Osteoblast (primary cell): Measurements from ENCODE around the gene SEC14L6. TPM values are rescaled to one million over a fixed set of nuclear protein-coding genes. Genes with fewer than 3 reads are reported as not detected.

Source experiments
- DNase-seq: peaks from one replicate; pipeline ENCODE4 v3.0.0; 2011; ENCODE audit warnings: low spot score, mixed read lengths; ENCODE audit not compliant: insufficient read length; ENCODE audit errors: missing footprints
- H2AFZ ChIP-seq: 2 replicates; pipeline ENCODE4 v1.6.0; 2011; ENCODE audit warnings: mild to moderate bottlenecking, low read length
- H3K27ac ChIP-seq: 2 replicates; pipeline ENCODE4 v1.5.1; 2011; ENCODE audit warnings: mild to moderate bottlenecking, low read depth, low read length, moderate library complexity
- H3K27me3 ChIP-seq: 2 replicates; pipeline ENCODE4 v1.6.0; 2012; ENCODE audit warnings: mild to moderate bottlenecking, control low read depth, inconsistent platforms, low read length, moderate library complexity; ENCODE audit not compliant: insufficient read depth
- H3K36me3 ChIP-seq: 2 replicates; pipeline ENCODE4 v1.5.1; 2011; ENCODE audit warnings: mild to moderate bottlenecking, low read length, control low read depth, moderate library complexity; ENCODE audit not compliant: insufficient read depth
- H3K4me1 ChIP-seq: 2 replicates; pipeline ENCODE4 v1.5.1; 2011; ENCODE audit warnings: mild to moderate bottlenecking, low read length, control low read depth, moderate library complexity; ENCODE audit not compliant: insufficient read depth
- H3K4me2 ChIP-seq: 2 replicates; pipeline ENCODE4 v1.6.0; 2011; ENCODE audit warnings: mild to moderate bottlenecking, low read length; ENCODE audit not compliant: insufficient read depth
- H3K4me3 ChIP-seq: fragments of 200-600 bp; sonication (generic); 3 replicates; pipeline ENCODE4 v1.5.1; 2012; ENCODE audit warnings: mild to moderate bottlenecking, low read length, inconsistent platforms; ENCODE audit not compliant: insufficient read depth
- H3K79me2 ChIP-seq: 2 replicates; pipeline ENCODE4 v1.6.0; 2012; ENCODE audit warnings: mild to moderate bottlenecking, low read length, control low read depth, inconsistent platforms; ENCODE audit not compliant: insufficient read depth
- H3K9me3 ChIP-seq: 2 replicates; pipeline ENCODE4 v1.5.1; 2011; ENCODE audit warnings: low read depth, low read length, control low read depth
- H4K20me1 ChIP-seq: 2 replicates; pipeline ENCODE4 v1.6.0; 2012; ENCODE audit warnings: mild to moderate bottlenecking, low read length, control low read depth; ENCODE audit not compliant: insufficient read depth
- CTCF ChIP-seq: IDR thresholded peaks from 2 replicates; pipeline ENCODE4 v1.5.1; 2011; ENCODE audit warnings: mild to moderate bottlenecking, low read depth, low read length, moderate library complexity; ENCODE audit errors: extremely low read depth
- total RNA-seq: library from RNA; depleted of rRNA; stranded (reverse); fragments of >200 nt; gene quantifications from 2 replicates; pipeline ENCODE4 v1.2.3, GENCODE V29; 2012

SEC14L6 gene
- total RNA-seq, 1 donor = not detected

DNA sequence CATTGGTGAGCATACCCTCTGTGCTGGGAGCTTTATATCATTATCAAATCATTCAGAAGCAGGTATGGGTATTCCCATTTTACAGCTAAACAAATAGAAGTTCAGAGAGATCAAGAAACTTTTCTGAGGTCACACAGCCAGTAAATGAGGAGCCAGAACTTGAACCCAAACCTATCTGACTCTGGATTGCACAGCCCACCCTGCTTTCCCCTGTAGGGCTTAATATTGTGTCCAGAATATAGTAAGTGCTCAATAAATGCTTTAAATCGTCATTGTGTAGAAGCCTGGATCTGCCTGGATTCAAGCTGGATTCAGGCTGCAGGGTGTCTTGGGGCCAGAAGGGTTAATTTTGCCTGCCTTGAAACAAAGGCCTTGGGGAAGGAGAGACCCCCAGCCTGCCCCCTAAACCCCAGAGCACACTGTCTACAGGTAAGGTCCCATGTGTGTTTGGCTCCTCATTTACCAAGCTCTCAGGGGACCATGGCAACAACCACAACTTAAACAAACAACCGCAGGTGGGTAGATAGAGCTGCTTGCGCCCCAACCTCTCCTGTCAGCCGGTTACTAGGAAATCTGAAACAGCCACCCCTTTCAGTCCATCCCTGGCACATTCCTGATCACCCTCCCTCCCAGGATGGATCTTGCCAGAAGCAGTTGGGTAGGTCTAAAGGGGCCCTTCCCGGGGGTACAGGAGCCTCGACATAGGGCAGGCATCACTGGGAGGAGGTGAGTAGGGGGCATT is 71.7 kb downstream of the SEC14L6 start:
- no peaks in the 10 kb centered on the region for H4K20me1 ChIP-seq
- no peaks in the 10 kb centered on the region for H3K79me2 ChIP-seq
- no peak for DNase-seq
- no peaks in the 10 kb centered on the region for H3K4me1 ChIP-seq
- H2AFZ ChIP-seq = no peak overlapping the region
- H3K4me2 ChIP-seq = no peak overlapping the region
- H3K27ac ChIP-seq = no peak overlapping the region
- no peak overlapping the region for H3K4me3 ChIP-seq
- H3K9me3 ChIP-seq = no peaks in the 10 kb centered on the region
- no peaks in the 10 kb centered on the region for H3K36me3 ChIP-seq
- no peak for TF ChIP-seq CTCF
- H3K27me3 ChIP-seq = peaks cover 41% of the 10 kb centered on the region

DNA sequence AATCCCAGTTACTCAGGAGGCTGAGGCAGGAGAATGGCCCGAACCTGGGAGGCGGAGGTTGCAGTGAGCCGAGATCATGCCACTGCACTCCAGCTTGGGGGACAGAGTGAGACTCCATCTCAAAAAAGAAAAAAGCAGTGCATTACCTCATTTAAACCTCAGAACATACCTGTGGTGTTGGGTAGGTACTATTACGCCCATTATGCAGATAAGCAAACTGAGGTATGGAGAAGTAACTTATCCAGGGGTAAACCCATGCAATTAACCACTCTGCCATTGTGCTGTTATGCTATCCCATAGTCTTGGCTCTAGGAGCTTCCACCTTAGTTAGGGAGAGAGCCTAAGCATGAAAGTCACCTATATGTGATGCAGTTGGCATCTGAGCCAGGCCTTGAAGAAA is 72.4 kb downstream of the SEC14L6 start:
- Histone ChIP-seq H3K27me3 (peaks cover 43% of the 10 kb centered on the region), H3K36me3 (no peaks in the 10 kb centered on the region), H3K4me3 (no peak overlapping the region), H4K20me1 (no peaks in the 10 kb centered on the region), H3K9me3 (no peaks in the 10 kb centered on the region), H3K79me2 (no peaks in the 10 kb centered on the region), H3K4me1 (no peaks in the 10 kb centered on the region), H2AFZ (no peak overlapping the region), H3K4me2 (no peak overlapping the region), H3K27ac (no peak overlapping the region)
- no peak for TF ChIP-seq CTCF
- no peak for DNase-seq

- Histone ChIP-seq H2AFZ (no peak overlapping the region), H3K27me3 (peaks cover 53% of the 10 kb centered on the region), H3K4me3 (no peak overlapping the region), H3K4me1 (no peaks in the 10 kb centered on the region), H3K4me2 (no peak overlapping the region), H3K9me3 (no peaks in the 10 kb centered on the region), H3K79me2 (no peaks in the 10 kb centered on the region), H3K36me3 (no peaks in the 10 kb centered on the region), H4K20me1 (no peaks in the 10 kb centered on the region), H3K27ac (no peak overlapping the region)
- TF ChIP-seq CTCF = no peak
- DNase-seq = no peak
These were observed 73.4 kb downstream of the SEC14L6 start for GRCh38 chr22:30472994-30473720.

Other genes with a start within 250 kb of the SEC14L6 start
- gene TBC1D10A, start 219.8 kb downstream of the SEC14L6 start, total RNA-seq = 30.6 and 32.9 TPM in 2 replicates
- gene SF3A1, start 189.8 kb downstream of the SEC14L6 start, total RNA-seq = 21.7 and 30.6 TPM in 2 replicates
- gene CCDC157, start 189.7 kb downstream of the SEC14L6 start, total RNA-seq = 2.9 TPM in 2 replicates
- gene RNF215, start 159.3 kb downstream of the SEC14L6 start, total RNA-seq = 20.6 and 23.6 TPM in 2 replicates
- gene SEC14L2, start 149.7 kb downstream of the SEC14L6 start, total RNA-seq = 16.6 and 19.2 TPM in 2 replicates
- 5.3 and 6.9 TPM in 2 replicates for gene MTFP1, start 121.0 kb downstream of the SEC14L6 start, total RNA-seq
- gene SEC14L3, start 74.7 kb downstream of the SEC14L6 start, total RNA-seq = not detected in 2 replicates
- gene SEC14L4, start 41.0 kb downstream of the SEC14L6 start, total RNA-seq = under 0.01 TPM in 2 replicates
- not detected in 2 replicates for gene GAL3ST1, start 27.9 kb upstream of the SEC14L6 start, total RNA-seq
- 61.6 and 64.8 TPM in 2 replicates for gene PES1, start 45.2 kb upstream of the SEC14L6 start, total RNA-seq
- gene TCN2, start 60.4 kb upstream of the SEC14L6 start, total RNA-seq = 13.6 and 18.8 TPM in 2 replicates
- 13.0 TPM in 2 replicates for gene SLC35E4, start 89.0 kb upstream of the SEC14L6 start, total RNA-seq
- gene DUSP18, start 121.1 kb upstream of the SEC14L6 start, total RNA-seq = 14.1 and 17.1 TPM in 2 replicates
- 4.3 and 6.8 TPM in 2 replicates for gene OSBP2, start 148.1 kb upstream of the SEC14L6 start, total RNA-seq